MM.1S (cell line): ENCODE data around the gene EPGN.

Experiments used
- CTCF ChIP-seq: fragments of 300-600 bp; sonication (generic); IDR thresholded peaks from 2 replicates; pipeline ENCODE4 v1.5.1; 2016; ENCODE audit warnings: antibody characterized with exemption, low read length, mixed read lengths
- EZH2phosphoT487 ChIP-seq: fragments of 300-600 bp; sonication (generic); IDR thresholded peaks from 2 replicates; pipeline ENCODE4 v1.6.1; 2018; ENCODE audit warnings: antibody characterized with exemption, low read length

- TF ChIP-seq CTCF = no peak
- TF ChIP-seq EZH2phosphoT487 = no peak
Observed at GRCh38 chr4:74287164-74287563, 21.1 kb upstream of the EPGN start.
